HG02840 (cell line): Measurements from ENCODE around the gene LMF1.
"Not testable (repeated sequence)": the region's sequence is repeated elsewhere in the genome, so short reads cannot be mapped to it uniquely, and the experiment has no call there.

Experiments
- ATAC-seq: cut with Tn5 transposase; IDR thresholded peaks from one replicate; pipeline ENCODE4 v1.9.1; 2021; ENCODE audit warnings: mild to moderate bottlenecking, moderate library complexity, moderate number of reproducible peaks; ENCODE audit not compliant: unreplicated experiment, low FRiP score

The LMF1 gene

DNA sequence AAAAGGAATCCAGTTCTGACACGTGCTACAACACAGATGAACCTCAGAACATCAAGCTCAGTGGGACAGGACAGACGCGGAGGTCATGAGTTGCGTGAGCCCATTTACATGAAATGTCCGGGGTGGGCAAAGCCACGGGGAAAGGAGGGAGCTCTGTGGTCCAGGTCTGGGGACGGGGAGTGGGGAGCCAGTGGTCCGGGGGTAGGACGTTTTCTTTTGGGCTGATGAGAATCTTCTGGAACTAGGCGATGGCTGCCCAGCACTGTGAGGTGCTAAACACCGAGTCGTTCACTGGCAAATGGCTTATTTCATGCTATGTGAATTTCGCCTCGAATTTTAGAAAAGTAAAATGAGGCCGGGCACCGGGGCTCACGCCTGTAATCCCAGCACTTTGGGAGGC lies 2.6 kb upstream of the LMF1 start:
- ATAC-seq: no peak

GRCh38 chr16:972316-973002 lies 1.7 kb upstream of the LMF1 start:
- ATAC-seq: no peak

DNA sequence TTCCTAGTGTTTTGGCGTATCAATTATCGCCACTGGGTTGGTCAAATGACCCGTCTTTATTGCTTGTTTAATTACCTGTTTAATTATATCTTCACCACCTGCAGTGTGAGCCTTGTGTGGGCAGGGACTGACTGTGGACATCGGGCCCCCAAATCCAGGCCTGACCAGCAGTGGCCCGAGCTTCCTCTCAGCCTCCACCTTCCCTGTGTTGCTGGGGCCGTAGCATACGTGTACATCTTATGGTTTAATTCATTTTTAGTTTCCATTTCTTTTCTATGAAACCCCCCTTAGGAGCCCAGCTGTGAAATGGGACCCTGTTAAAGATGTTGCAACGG lies 1.2 kb upstream of the LMF1 start:
- no peak for ATAC-seq

DNA sequence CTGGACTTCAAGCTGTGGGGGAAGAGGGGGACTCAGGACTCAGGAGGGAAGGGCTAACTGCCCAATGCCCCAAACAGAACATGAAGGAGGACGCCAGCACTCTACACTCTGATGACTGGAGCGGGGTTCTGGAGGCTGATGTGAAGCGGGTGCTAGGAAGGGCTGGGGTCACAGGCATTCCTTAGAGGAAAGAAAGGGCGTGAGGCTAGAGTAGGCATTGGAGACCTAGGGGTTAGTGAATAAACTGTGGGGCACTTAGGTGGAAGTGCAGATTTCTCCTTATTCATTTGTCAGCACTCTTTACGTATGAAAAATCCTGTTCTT lies 760 bp upstream of the LMF1 start:
- ATAC-seq: no peak

- no peak for ATAC-seq
These were observed 408 bp downstream of the LMF1 start for GRCh38 chr16:970386-970765.

GRCh38 chr16:969508-970385 lies 1.0 kb downstream of the LMF1 start:
- ATAC-seq: no peak

- no peak for ATAC-seq
These were observed 2.2 kb downstream of the LMF1 start for GRCh38 chr16:968620-969019.

DNA sequence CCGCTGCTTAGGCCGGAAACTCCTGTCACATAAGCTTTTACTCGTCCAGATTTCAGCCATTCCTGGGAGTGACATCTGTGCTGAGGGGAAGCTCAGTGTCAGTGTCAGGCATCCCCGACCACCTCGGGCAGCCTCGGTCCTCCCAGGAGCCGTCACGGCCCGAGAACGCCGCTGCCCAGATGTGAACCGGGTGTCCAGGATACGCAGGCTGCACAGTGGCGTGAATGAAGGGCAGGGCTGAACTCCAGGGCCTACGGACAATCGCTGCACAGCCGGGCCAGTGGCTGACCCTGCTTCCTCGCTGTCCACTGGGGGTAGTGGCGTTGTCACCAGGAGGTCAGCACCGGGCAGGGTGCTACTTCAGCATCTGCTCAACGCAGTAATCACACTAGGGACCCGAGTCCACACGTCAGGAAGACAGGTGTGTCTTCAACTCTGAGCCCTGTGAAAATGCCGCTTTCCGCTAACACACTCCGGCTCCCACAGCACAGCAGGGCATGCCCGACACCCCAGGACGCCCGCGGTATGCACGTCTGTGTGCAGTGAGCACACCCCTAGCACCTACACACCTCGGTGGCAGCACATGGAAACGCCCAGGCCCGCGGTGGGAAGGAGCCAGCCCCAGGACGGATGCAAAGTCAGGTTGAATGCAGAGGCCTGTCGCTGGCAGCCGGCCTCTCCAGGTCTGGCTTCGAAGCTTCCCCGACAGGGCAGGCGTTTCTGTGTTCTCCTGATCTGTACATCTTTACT lies 3.1 kb downstream of the LMF1 start:
- no peak for ATAC-seq

- ATAC-seq: no peak
These were observed 3.7 kb downstream of the LMF1 start for GRCh38 chr16:967077-967541.

DNA sequence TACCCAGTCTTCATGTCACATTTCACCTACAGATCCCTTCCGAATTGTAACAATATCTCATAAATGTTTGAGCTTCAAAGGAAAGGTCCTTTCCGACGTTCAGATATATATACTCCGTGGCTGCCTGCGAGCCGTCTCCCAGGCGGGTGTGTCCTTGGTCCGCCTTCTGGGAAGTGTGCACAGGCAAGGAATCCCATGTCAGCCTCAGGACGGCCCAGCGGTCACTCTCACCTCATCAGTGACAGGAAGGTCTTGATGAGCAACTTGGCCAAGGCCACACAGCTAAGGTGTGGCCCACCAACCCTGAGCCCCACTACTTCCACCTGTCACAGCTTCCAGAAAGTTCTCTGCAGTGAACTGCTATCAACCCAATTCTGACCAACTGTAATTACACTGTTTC lies 4.3 kb downstream of the LMF1 start:
- no peak for ATAC-seq

- no peak for ATAC-seq
These were observed 4.7 kb downstream of the LMF1 start for GRCh38 chr16:966035-966434.

DNA sequence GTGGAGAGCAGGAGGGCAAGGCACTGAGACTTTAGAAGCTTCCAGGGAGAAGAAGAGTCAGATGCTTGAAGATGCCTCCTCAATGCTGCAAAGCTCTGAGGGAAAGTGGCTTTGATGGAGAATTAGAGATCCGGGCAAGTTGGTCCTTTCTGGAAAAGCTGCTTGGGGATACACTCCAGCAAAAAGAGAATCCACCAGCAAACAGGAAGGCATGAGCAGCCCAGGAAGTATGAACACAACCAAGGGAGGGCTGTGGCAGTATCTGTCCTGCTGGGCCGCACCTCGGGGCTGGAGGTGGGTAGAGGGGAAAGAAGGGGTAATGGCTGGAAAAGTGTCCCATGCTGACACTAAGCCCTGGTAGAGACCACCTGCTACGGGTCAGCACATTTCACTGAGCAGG lies 5.3 kb downstream of the LMF1 start:
- no peak for ATAC-seq

GRCh38 chr16:965036-965395 lies 5.8 kb downstream of the LMF1 start:
- no peak for ATAC-seq

- ATAC-seq: no peak
These were observed 6.3 kb downstream of the LMF1 start for GRCh38 chr16:964356-965035.

DNA sequence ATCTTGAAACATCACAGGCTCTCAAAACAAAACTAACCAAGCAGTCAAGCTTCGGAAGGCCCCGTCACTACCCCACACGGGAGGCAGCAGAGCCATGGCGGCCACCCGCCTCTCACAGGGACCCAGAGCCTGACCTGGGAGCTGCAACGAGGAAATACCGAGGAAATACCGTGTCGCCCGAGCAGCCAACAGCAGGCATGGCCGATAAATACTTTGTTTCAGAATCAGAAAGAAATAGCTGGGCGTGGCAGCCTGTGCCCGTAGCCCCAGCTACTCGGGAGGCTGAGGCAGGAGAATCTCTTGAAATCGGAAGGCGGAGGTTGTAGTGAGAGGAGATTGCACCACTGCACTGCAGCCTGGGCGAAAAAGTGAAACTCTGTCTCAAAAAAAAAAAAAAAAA lies 6.9 kb downstream of the LMF1 start:
- no peak for ATAC-seq

GRCh38 chr16:962901-963814 lies 7.6 kb downstream of the LMF1 start:
- ATAC-seq: no peak

- ATAC-seq: no peak
These were observed 8.4 kb downstream of the LMF1 start for GRCh38 chr16:962366-962765.

GRCh38 chr16:959232-960040 lies 11.3 kb downstream of the LMF1 start:
- no peak for ATAC-seq

DNA sequence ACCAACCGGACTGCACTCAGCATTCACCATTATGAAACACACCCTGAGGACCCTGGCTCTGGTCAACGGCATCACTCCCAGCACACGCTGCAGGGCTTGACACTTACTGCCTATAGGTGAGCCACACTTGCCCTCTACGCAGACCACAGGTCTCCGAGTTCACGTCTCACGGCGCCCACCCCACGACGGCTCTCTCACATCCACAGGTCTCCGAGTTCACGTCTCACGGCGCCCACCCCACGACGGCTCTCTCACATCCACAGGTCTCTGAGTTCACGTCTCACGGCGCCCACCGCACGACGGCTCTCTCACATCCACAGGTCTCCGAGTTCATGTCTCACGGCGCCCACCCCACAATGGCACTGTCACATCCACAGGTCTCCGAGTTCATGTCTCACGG lies 15.0 kb downstream of the LMF1 start:
- ATAC-seq: not testable (repeated sequence)
